ENCODE measurements around the gene ZBTB49. TPM values are rescaled to one million over a fixed set of nuclear protein-coding genes. Genes with fewer than 3 reads are reported as not detected.
"Not testable (repeated sequence)": the region's sequence is repeated elsewhere in the genome, so short reads cannot be mapped to it uniquely, and the experiment has no call there.

Gene ZBTB49
- total RNA-seq, 1 experiment from 2014 or later, result 4.2 TPM

- intact Hi-C loops (cut with micrococcal nuclease; ENCODE audit: unreplicated experiment); H3K36me3 ChIP-seq (ENCODE audit: control insufficient read depth, insufficient read depth, low read length); in situ Hi-C loops (cut with HindIII; ENCODE audit: low pct_unique_long_range_greater_than_20kb, low sequenced_read_pairs); H3K27me3 ChIP-seq (ENCODE audit: control insufficient read depth, insufficient read depth, low read length); POLR2A ChIA-PET; DNase-seq (ENCODE audit: low read depth, low spot score); ATAC-seq; CTCF ChIA-PET; BruUV-seq (replicated peaks); H3K4me1 ChIP-seq (ENCODE audit: control insufficient read depth, insufficient read depth, low read length); H3K9me3 ChIP-seq (ENCODE audit: control insufficient read depth, insufficient read depth, low read depth, low read length); H3K27ac ChIP-seq (ENCODE audit: low read length); H3K4me3 ChIP-seq (ENCODE audit: low read depth in 2 of 2, low read length in 2 of 2): not testable (repeated sequence)
These were observed 58.5 kb downstream of the ZBTB49 start for GRCh38 chr4:4348585-4348984.

GRCh38 chr4:4349867-4350266 lies 59.8 kb downstream of the ZBTB49 start:
- H3K4me3 ChIP-seq (ENCODE audit: low read depth in 2 of 2, low read length in 2 of 2), result no peak overlapping the region
- in situ Hi-C loops (cut with HindIII; ENCODE audit: low pct_unique_long_range_greater_than_20kb, low sequenced_read_pairs), result no loop called here
- H3K27me3 ChIP-seq (ENCODE audit: control insufficient read depth, insufficient read depth, low read length), result no peaks in the 10 kb centered on the region; the same call in 1 of the 2 replicates
- H3K36me3 ChIP-seq (ENCODE audit: control insufficient read depth, insufficient read depth, low read length), result no peaks in the 10 kb centered on the region
- DNase-seq (ENCODE audit: low read depth, low spot score), result no peak
- H3K27ac ChIP-seq (ENCODE audit: low read length), result no peak overlapping the region
- no peak for TF ChIP-seq CTCF (IDR thresholded peaks at IDR 0.05)
- H3K4me1 ChIP-seq (ENCODE audit: control insufficient read depth, insufficient read depth, low read length), result no peaks in the 10 kb centered on the region
- no peaks in the 10 kb centered on the region for H3K9me3 ChIP-seq (ENCODE audit: control insufficient read depth, insufficient read depth, low read depth, low read length)
- ATAC-seq, result no peak
- ChIA-PET POLR2A (no interaction called here), CTCF (no interaction called here)
- no TSS peak for BruUV-seq (replicated peaks)
- intact Hi-C loops (cut with micrococcal nuclease; ENCODE audit: unreplicated experiment), result no loop called here

- no peak overlapping the region for H3K4me3 ChIP-seq (ENCODE audit: low read depth in 2 of 2, low read length in 2 of 2)
- H3K27me3 ChIP-seq (ENCODE audit: control insufficient read depth, insufficient read depth, low read length), result peaks cover 2% of the 10 kb centered on the region; the same call in 1 of the 2 replicates
- BruUV-seq (replicated peaks), result no TSS peak
- H3K4me1 ChIP-seq (ENCODE audit: control insufficient read depth, insufficient read depth, low read length), result no peaks in the 10 kb centered on the region
- no peak for TF ChIP-seq TCF7L2 (IDR thresholded peaks at IDR 0.05; ENCODE audit: low read depth, low read length)
- TF ChIP-seq CTCF (IDR thresholded peaks at IDR 0.05), result no peak
- TF ChIP-seq REST (IDR thresholded peaks at IDR 0.05; ENCODE audit: insufficient read depth in 1 of 2, low read depth in 2 of 2, low read length in 1 of 2), result no peak
- TF ChIP-seq SIN3A (IDR thresholded peaks at IDR 0.05; ENCODE audit: borderline replicate concordance, insufficient read depth, low read depth, low read length), result no peak
- no peak for TF ChIP-seq POLR2AphosphoS5 (IDR thresholded peaks at IDR 0.05; ENCODE audit: low read depth, low read length)
- no peaks in the 10 kb centered on the region for H3K9me3 ChIP-seq (ENCODE audit: control insufficient read depth, insufficient read depth, low read depth, low read length)
- ChIA-PET POLR2A (interaction anchor here (0.6 kb wide), 1 partner anchor 14 kb away, joined by 4 read pairs; no protein-coding TSS in a partner anchor), CTCF (no interaction called here)
- no peaks in the 10 kb centered on the region for H3K36me3 ChIP-seq (ENCODE audit: control insufficient read depth, insufficient read depth, low read length)
- in situ Hi-C loops (cut with HindIII; ENCODE audit: low pct_unique_long_range_greater_than_20kb, low sequenced_read_pairs), result no loop called here
- intact Hi-C loops (cut with micrococcal nuclease; ENCODE audit: unreplicated experiment), result no loop called here
- ATAC-seq (no peak), DNase-seq (ENCODE audit: low read depth, low spot score) (no peak)
- H3K27ac ChIP-seq (ENCODE audit: low read length), result no peak overlapping the region
These were observed 60.9 kb downstream of the ZBTB49 start for GRCh38 chr4:4350909-4351308.
